HG02642 (cell line): ENCODE results near the gene SURF1.
"Not testable (repeated sequence)": the region's sequence is repeated elsewhere in the genome, so short reads cannot be mapped to it uniquely, and the experiment has no call there.

ENCODE experiments used
- ATAC-seq: cut with Tn5 transposase; IDR thresholded peaks from one replicate; pipeline ENCODE4 v1.9.1; 2021; ENCODE audit warnings: mild to moderate bottlenecking; ENCODE audit not compliant: unreplicated experiment, poor library complexity

The SURF1 gene

GRCh38 chr9:133356391-133357091 lies at the start of gene SURF1, which contains the start of gene SURF2:
SURF1 (minus strand) TSS chr9:133356487; CDS start chr9:133356453, 34 bp downstream.
SURF2 (plus strand) TSS chr9:133356550; CDS start chr9:133356593, 43 bp downstream.
- ATAC-seq: peak; percentile 63

- ATAC-seq: no peak
Observed at GRCh38 chr9:133405508-133406438, 49.5 kb upstream of the SURF1 start.

- no peak for ATAC-seq
Observed at GRCh38 chr9:133404454-133405002, 48.2 kb upstream of the SURF1 start.

- no peak for ATAC-seq
Observed at GRCh38 chr9:133403766-133404453, 47.6 kb upstream of the SURF1 start.

- ATAC-seq: no peak
Observed at GRCh38 chr9:133402689-133403088, 46.4 kb upstream of the SURF1 start.

- ATAC-seq: no peak
Observed at GRCh38 chr9:133401588-133401987, 45.3 kb upstream of the SURF1 start.

GRCh38 chr9:133400292-133400691 lies 44.0 kb upstream of the SURF1 start:
- ATAC-seq: no peak

- ATAC-seq: no peak
Observed at GRCh38 chr9:133397895-133398294, 41.6 kb upstream of the SURF1 start.

GRCh38 chr9:133397370-133397769 lies 41.1 kb upstream of the SURF1 start:
- ATAC-seq: no peak

- ATAC-seq: no peak
Observed at GRCh38 chr9:133396952-133397351, 40.7 kb upstream of the SURF1 start.

GRCh38 chr9:133394687-133395271 lies 38.5 kb upstream of the SURF1 start:
- no peak for ATAC-seq

GRCh38 chr9:133393399-133393798 lies 37.1 kb upstream of the SURF1 start:
- no peak for ATAC-seq

- not testable (repeated sequence) for ATAC-seq
Observed at GRCh38 chr9:133392308-133392707, 36.0 kb upstream of the SURF1 start.

- ATAC-seq: not testable (repeated sequence)
Observed at GRCh38 chr9:133391449-133391848, 35.2 kb upstream of the SURF1 start.

- ATAC-seq: no peak
Observed at GRCh38 chr9:133390713-133391112, 34.4 kb upstream of the SURF1 start.

- no peak for ATAC-seq
Observed at GRCh38 chr9:133389562-133389961, 33.3 kb upstream of the SURF1 start.

GRCh38 chr9:133389025-133389557 lies 32.8 kb upstream of the SURF1 start:
- ATAC-seq: no peak

GRCh38 chr9:133387680-133388079 lies 31.4 kb upstream of the SURF1 start:
- ATAC-seq: no peak

GRCh38 chr9:133386338-133386737 lies 30.1 kb upstream of the SURF1 start:
- ATAC-seq: no peak

- ATAC-seq: no peak
Observed at GRCh38 chr9:133385452-133385851, 29.2 kb upstream of the SURF1 start.
